Measurements from ENCODE around the gene RHEX.
A peak's percentile ranks its signal among the peaks of the same experiment; 100 is the strongest.

RHEX gene

DNA sequence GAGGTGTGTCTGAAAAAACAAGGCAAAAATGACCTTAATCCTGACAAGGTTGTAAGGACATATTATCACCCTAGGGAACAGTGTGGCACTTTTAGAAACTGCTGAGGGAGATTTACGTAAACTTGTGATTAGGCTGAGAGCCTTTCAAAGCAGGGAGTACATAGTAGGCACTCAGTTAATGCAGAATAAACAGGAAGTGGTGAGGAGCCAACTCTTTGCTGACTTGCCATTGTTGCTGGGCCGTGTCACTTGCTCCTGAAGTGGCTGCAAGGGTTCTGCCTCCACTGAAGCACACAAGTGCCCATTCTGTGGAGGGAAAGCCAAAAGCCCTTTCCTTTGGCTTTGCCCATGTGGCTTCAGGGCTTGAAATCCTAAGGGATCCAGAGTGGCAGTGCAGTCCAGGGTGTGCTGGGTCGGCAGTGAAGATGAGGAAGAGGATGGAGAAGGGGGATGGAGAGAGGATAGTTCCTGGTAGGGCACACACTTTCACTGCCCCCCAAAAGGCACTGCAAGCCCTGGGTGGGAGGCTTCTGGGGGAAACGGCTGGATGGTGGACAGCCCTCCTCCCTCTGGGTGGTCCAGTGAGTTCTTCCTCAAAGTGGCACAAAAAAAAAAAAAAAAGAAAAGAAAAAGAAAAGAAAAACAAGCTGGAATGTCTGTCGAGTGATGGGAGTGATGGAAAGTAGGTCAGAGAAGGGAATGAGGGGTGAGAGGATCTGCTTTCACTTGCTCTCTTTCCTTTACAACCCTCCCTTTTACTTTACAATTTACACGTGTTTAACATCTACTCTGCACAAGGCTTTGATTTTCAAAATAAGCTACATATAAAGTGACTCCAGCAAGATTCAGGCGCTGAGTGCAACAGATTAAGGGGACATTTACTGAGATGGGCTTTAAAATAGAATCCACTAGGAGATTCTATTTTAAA, 13.7 kb upstream of the RHEX start:
- H3K4me3 ChIP-seq (ENCODE audit: low read depth, low read length): peak overlapping the region; percentile 24
- DNase-seq (ENCODE audit: low read depth): peak; percentile 45
- TF ChIP-seq, protein P1, sequence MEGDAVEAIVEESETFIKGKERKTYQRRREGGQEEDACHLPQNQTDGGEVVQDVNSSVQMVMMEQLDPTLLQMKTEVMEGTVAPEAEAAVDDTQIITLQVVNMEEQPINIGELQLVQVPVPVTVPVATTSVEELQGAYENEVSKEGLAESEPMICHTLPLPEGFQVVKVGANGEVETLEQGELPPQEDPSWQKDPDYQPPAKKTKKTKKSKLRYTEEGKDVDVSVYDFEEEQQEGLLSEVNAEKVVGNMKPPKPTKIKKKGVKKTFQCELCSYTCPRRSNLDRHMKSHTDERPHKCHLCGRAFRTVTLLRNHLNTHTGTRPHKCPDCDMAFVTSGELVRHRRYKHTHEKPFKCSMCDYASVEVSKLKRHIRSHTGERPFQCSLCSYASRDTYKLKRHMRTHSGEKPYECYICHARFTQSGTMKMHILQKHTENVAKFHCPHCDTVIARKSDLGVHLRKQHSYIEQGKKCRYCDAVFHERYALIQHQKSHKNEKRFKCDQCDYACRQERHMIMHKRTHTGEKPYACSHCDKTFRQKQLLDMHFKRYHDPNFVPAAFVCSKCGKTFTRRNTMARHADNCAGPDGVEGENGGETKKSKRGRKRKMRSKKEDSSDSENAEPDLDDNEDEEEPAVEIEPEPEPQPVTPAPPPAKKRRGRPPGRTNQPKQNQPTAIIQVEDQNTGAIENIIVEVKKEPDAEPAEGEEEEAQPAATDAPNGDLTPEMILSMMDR (IDR thresholded peaks at IDR 0.05; ENCODE audit: insufficient read depth, low read depth, low read length, missing control alignments): no peak

DNA sequence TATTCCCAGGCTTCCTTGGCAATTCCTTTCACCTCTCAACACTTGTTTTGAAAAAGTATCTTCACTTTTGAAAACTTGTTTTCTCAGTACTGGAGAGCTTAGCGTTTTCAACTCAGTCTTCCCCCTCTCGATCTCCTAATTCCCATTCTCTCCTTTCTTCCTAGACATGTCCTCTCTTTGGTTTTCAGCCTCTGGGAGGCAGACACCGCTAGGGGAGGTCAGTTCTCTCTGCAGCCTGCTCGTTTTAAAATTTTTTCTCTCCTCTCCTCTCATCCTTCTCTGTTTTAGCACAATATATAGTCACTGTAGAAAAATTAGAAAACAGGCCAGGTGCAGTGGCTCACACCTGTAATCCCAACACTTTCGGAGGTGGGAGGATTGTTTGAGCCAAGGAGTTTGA, 12.6 kb upstream of the RHEX start:
- TF ChIP-seq, protein P1 (IDR thresholded peaks at IDR 0.05; ENCODE audit: insufficient read depth, low read depth, low read length, missing control alignments): no peak
- no peak overlapping the region for H3K4me3 ChIP-seq (ENCODE audit: low read depth, low read length)
- no peak for DNase-seq (ENCODE audit: low read depth)

DNA sequence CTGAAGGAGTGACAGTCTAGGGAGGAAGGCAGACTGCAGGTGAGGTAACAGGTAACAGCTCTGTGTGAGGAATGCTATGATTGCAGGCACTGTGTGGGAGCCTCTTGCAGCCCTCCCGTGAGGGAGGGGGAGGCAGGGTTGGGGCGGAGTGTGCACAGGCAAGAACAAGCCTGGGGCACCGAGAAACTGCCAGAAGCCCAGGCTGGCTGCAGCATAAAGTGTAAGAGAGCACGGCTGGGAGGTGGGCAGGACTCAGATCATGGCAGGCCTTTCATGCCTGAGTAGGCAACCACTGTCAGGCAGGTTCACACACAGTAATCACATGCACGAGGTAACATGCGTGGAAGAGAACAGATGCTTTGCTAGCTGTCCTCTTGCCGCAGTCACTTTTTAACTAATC, 11.3 kb upstream of the RHEX start:
- DNase-seq (ENCODE audit: low read depth): peak; percentile 86
- peak overlapping the region; percentile 25; the same call in 1 of the 2 replicates for H3K4me3 ChIP-seq (ENCODE audit: low read depth, low read length)
- TF ChIP-seq, protein P1 (IDR thresholded peaks at IDR 0.05; ENCODE audit: insufficient read depth, low read depth, low read length, missing control alignments): no peak

DNA sequence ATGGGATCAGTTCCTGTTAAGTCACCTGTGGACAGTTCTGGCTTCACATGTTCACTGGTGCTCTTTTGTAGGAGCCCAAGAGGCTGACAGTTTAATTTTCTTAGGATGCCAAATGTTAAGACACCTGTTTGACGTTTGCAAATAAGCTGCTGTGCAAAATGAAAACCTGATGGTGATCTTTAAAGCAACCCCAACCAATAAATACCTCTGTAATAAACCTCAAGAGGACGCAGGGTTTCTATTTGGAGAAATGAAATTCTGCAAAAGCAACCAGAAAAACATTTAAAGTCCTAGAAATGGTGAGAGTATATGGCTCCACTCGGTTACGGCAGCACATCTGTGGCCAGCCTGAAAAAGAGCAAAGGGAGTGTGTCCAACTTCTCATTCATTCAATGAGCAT, 5.7 kb upstream of the RHEX start:
- TF ChIP-seq, protein P1 (IDR thresholded peaks at IDR 0.05; ENCODE audit: insufficient read depth, low read depth, low read length, missing control alignments): no peak
- H3K4me3 ChIP-seq (ENCODE audit: low read depth, low read length): no peak overlapping the region
- DNase-seq (ENCODE audit: low read depth): peak; percentile 78

DNA sequence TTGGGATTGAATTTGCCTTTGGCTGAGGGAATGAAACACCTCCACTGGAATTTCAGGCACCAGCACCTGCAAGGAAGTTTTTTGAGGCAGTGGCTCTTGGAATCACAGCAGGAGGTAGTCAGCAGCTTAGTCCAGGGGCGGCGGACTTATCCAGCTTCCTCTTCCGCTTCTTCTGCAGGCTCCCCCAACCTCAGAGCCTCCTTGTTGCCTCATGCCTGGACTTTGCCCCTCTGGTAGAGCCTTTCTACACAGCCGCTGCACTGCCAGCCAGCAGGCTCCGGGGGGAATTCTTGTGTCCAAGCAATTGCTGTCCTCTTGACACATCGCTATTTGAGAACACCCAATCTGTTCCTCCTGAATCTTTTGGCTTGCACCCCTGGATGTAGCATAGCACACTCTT, 4.4 kb upstream of the RHEX start:
- TF ChIP-seq, protein P1 (IDR thresholded peaks at IDR 0.05; ENCODE audit: insufficient read depth, low read depth, low read length, missing control alignments): no peak
- no peak for DNase-seq (ENCODE audit: low read depth)
- H3K4me3 ChIP-seq (ENCODE audit: low read depth, low read length): no peak overlapping the region

DNA sequence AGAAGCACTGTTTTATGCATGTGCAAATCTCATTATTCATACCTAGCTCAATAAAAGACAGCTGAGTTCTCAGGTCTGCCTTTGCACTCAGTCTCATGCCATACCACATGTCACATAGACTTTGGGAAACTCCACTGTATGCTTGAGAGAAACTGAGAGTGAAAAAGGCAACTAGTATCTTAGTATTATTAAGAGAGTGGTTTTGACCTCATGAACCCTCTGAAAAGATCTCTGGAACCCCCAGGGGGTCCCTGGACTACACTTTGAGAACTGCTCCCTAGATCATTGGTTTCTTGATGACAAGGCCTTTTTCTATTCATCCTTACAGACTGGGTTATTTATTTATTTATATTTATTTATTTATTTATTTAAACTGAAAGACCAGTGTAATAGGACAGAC, 3.7 kb upstream of the RHEX start:
- peak; percentile 94 for DNase-seq (ENCODE audit: low read depth)
- TF ChIP-seq, protein P1 (IDR thresholded peaks at IDR 0.05; ENCODE audit: insufficient read depth, low read depth, low read length, missing control alignments): no peak
- H3K4me3 ChIP-seq (ENCODE audit: low read depth, low read length): no peak overlapping the region; the same call in 1 of the 2 replicates
